H1 (cell line): ENCODE results near the gene SGCD.

ENCODE experiments used
- ATF2 ChIP-seq: IDR thresholded peaks from 2 replicates; pipeline ENCODE4 v1.6.1; 2012; ENCODE audit warnings: low read length, inconsistent platforms
- BCL11A ChIP-seq, 2 experiments: IDR thresholded peaks; one replicate each; pipeline ENCODE4 v1.6.1; 2011; ENCODE audit warnings: low read depth in 2 of 2, low read length in 2 of 2, mild to moderate bottlenecking in 2 of 2
- CTCF ChIP-seq, 3 experiments: IDR thresholded peaks; 1 replicate in 2 of 3; 2 replicates in 1 of 3; pipeline versions ENCODE4 v1.5.1 to v1.6.1; 2011; ENCODE audit warnings: low read length in 3 of 3, mild to moderate bottlenecking in 3 of 3, inconsistent platforms in 2 of 3, low read depth in 1 of 3, moderate library complexity in 1 of 3; ENCODE audit not compliant: insufficient read depth in 1 of 3; ENCODE audit errors: control extremely low read depth in 1 of 3
- EGR1 ChIP-seq: IDR thresholded peaks from 2 replicates; pipeline ENCODE4 v1.6.1; 2011; ENCODE audit warnings: low read depth, low read length, borderline replicate concordance
- EP300 ChIP-seq, 2 experiments: IDR thresholded peaks; 1 replicate in 1 of 2; 2 replicates in 1 of 2; pipeline ENCODE4 v1.6.1; 2011 to 2012; ENCODE audit warnings: low read depth in 2 of 2, low read length in 2 of 2, mild to moderate bottlenecking in 2 of 2, borderline replicate concordance in 1 of 2, inconsistent platforms in 1 of 2, moderate library complexity in 1 of 2
- GABPA ChIP-seq: IDR thresholded peaks from 2 replicates; pipeline ENCODE4 v1.6.1; 2011; ENCODE audit warnings: mild to moderate bottlenecking, low read length, moderate library complexity, borderline replicate concordance; ENCODE audit not compliant: insufficient read depth
- POLR2A ChIP-seq, 2 experiments: IDR thresholded peaks; 1 replicate in 1 of 2; 2 replicates in 1 of 2; pipeline ENCODE4 v1.6.1; 2011; ENCODE audit warnings: low read depth in 2 of 2, low read length in 2 of 2, mild to moderate bottlenecking in 2 of 2; ENCODE audit errors: control extremely low read depth in 1 of 2
- TAF1 ChIP-seq: IDR thresholded peaks from 2 replicates; pipeline ENCODE4 v1.6.1; 2011; ENCODE audit warnings: mild to moderate bottlenecking, low read depth, low read length
- USF2 ChIP-seq: IDR thresholded peaks from 2 replicates; pipeline ENCODE4 v1.6.1; 2011; ENCODE audit warnings: low read length, improper control_type of control experiment

GRCh38 chr5:156560002-156560401 is 233.0 kb downstream of the SGCD start:
- TF ChIP-seq BCL11A (IDR thresholded peaks at IDR 0.05; ENCODE audit: low read depth in 2 of 2, low read length in 2 of 2) = no peak
- TF ChIP-seq USF2 = no peak
- TF ChIP-seq ATF2 = no peak
- no peak for TF ChIP-seq CTCF (IDR thresholded peaks at IDR 0.05; ENCODE audit: control extremely low read depth in 1 of 3, insufficient read depth in 1 of 3, low read depth in 1 of 3, low read length in 3 of 3)
- no peak for TF ChIP-seq EGR1
- no peak for TF ChIP-seq GABPA
- TF ChIP-seq POLR2A (IDR thresholded peaks at IDR 0.05; ENCODE audit: control extremely low read depth in 1 of 2, low read depth in 2 of 2, low read length in 2 of 2) = no peak
- no peak for TF ChIP-seq EP300 (IDR thresholded peaks at IDR 0.05; ENCODE audit: borderline replicate concordance in 1 of 2, low read depth in 2 of 2, low read length in 2 of 2)
- no peak for TF ChIP-seq TAF1
